ENCODE data around the gene TUBB2B. TPM values are rescaled to one million over a fixed set of nuclear protein-coding genes. Genes with fewer than 3 reads are reported as not detected.

Gene TUBB2B
- total and polyA plus RNA-seq, 8 donors, result 2.2 to 16.5 (median 8.5) TPM

DNA sequence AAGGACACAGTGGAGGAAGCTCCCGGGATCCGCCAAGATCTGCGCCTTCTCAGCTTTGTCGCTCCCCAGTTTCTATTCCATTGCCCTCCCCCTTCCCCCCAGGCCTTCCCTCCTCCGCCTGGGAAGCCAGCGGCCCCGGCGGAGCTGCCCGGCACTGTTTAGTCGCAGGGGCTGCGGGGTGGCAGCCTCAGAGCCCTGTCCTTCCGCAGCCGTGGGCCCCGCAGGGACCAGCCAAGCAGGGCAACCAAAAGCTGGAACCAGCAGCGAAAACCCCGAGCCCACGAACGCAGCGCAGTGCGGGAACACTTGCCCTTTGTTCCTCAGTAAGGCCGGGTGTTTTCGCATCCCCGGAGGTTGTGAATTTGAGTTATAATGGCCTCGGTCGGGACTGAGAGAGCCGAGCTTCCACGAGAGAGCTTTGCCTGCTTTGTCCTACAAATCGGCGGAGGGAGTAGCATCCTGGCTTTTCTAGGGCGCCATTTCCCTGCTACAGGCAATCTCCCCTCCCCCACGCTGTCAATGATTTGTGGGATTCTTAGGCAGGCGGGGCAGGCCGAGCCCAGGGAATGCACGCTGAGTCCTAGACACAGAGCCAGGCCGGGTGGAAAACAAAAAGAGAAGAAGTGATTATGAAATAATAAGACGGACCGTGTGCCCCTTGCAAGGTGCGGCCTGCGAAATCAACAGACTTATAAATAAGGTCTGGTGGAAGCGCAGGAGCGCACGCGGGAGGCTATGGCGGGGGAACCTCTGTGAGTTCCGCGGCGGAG is 4.0 kb upstream of the TUBB2B start:
- H3K36me3 ChIP-seq, result no peaks in the 10 kb centered on the region
- TF ChIP-seq, protein P1, sequence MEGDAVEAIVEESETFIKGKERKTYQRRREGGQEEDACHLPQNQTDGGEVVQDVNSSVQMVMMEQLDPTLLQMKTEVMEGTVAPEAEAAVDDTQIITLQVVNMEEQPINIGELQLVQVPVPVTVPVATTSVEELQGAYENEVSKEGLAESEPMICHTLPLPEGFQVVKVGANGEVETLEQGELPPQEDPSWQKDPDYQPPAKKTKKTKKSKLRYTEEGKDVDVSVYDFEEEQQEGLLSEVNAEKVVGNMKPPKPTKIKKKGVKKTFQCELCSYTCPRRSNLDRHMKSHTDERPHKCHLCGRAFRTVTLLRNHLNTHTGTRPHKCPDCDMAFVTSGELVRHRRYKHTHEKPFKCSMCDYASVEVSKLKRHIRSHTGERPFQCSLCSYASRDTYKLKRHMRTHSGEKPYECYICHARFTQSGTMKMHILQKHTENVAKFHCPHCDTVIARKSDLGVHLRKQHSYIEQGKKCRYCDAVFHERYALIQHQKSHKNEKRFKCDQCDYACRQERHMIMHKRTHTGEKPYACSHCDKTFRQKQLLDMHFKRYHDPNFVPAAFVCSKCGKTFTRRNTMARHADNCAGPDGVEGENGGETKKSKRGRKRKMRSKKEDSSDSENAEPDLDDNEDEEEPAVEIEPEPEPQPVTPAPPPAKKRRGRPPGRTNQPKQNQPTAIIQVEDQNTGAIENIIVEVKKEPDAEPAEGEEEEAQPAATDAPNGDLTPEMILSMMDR (IDR thresholded peaks at IDR 0.05), result no peak
- peak overlapping the region; percentile 45 to 46 for H3K4me3 ChIP-seq
- H3K9me3 ChIP-seq, result no peaks in the 10 kb centered on the region
- intact Hi-C loops (cut with DNase I), result no loop called here
- peaks cover 61 to 98% of the 10 kb centered on the region in 2 donors for H3K27me3 ChIP-seq
- H3K4me1 ChIP-seq, result peaks cover 39 to 50% of the 10 kb centered on the region in 2 donors
- DNase-seq (peak in 2 of 4 donors; percentile 76 to 86), ATAC-seq (peak; percentile 90)
- peak overlapping the region in 1 of 2 donors; percentile 39 for H3K27ac ChIP-seq

DNA sequence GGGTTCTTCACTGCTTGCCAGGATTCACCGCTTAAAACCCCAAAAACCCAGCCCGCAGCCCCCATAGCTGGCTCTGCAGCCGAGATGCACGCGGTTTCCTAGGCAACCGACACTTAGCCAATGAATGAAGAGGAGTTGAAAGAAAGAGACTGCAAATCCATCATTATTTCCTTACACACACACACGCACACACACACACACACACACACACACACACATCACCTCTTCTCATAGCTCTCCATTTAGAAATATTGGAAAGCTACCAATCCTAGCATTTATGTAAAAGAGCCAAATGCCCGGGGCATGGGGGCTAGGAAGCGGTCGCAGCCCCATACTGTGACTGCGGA is 3.4 kb upstream of the TUBB2B start:
- intact Hi-C loops (cut with DNase I), result no loop called here
- peaks cover 67 to 98% of the 10 kb centered on the region in 2 donors for H3K27me3 ChIP-seq
- peak in 1 of 4 donors; percentile 54 for DNase-seq

DNA sequence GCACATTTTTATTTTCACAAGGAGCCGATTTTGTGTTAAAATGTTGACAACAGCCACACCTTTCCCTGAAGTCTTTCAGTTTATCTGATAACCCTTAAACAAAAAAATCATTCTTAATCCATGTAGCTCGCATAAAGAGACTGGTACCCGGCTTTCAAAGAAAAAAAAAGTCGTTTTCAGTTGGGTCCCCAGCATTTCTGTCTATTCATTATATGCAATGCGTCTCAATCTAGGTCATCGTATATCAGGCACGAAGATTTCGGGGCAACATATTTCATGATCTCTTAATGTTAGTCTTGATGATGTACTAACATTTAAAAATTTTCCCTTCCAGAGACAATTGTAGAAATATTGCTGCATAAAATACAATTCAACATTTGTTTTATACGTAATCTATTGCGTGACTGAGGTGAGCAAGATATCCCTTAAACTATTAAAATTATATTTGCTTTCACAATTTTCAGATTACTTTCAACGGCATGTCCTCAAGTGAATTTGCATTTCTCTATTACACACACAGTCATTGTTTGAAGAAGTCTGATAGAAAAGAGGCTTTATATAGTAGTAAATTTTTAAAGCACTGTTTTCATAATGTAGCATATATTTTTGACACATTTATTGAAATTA is 2.9 kb upstream of the TUBB2B start:
- ATAC-seq, result no peak
- H3K4me3 ChIP-seq, result no peak overlapping the region

More for the DNA sequence above, 3.4 kb upstream of the TUBB2B start:
- peak overlapping the region; percentile 45 to 46 for H3K4me3 ChIP-seq
- TF ChIP-seq, protein P1 (IDR thresholded peaks at IDR 0.05), result no peak
- no peaks in the 10 kb centered on the region for H3K9me3 ChIP-seq
- peak; percentile 7 for ATAC-seq
- H3K27ac ChIP-seq, result no peak overlapping the region
- H3K36me3 ChIP-seq, result no peaks in the 10 kb centered on the region
- H3K4me1 ChIP-seq, result peaks cover 39 to 50% of the 10 kb centered on the region in 2 donors

DNA sequence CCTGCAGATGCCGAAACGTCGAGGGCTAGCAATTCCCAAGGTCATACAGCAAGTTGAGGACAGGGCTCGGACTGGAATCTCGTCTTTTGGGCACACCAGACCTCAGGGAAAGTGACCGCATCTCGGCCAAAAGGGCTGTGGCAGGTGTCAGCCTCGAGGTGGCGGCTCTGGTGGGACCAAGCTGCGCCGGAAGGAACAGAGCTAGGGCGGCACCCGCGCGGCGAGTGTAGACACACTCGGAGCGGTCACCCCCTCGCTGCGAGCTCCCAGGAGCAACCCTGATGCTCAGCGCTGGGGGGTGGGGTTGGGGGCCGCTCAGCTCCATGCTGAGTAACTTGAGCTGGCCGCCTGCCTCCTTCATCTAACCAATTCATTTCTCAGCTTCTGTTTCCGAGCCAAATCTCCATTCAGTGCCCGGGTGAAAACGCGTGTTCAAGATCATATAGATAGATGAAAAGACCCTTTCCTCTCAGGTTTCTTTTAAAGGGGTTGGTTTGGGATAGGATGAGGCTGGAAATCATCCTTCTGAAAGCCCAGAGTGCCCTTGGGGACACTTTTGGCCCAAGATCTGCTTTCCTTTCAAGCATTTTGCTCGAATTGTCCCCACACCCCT is 2.2 kb upstream of the TUBB2B start:
- no peaks in the 10 kb centered on the region for H3K9me3 ChIP-seq
- peaks cover 63 to 91% of the 10 kb centered on the region in 2 donors for H3K27me3 ChIP-seq
- no peak for ATAC-seq
- peak in 1 of 4 donors; percentile 79 for DNase-seq
- TF ChIP-seq, protein P1 (IDR thresholded peaks at IDR 0.05), result no peak
- H3K36me3 ChIP-seq, result no peaks in the 10 kb centered on the region
- intact Hi-C loops (cut with DNase I), result no loop called here
- peaks cover 39 to 50% of the 10 kb centered on the region in 2 donors for H3K4me1 ChIP-seq
- H3K27ac ChIP-seq, result no peak overlapping the region
- H3K4me3 ChIP-seq, result no peak overlapping the region

More for the DNA sequence above, 2.9 kb upstream of the TUBB2B start:
- H3K9me3 ChIP-seq, result no peaks in the 10 kb centered on the region
- DNase-seq, result no peak
- TF ChIP-seq, protein P1 (IDR thresholded peaks at IDR 0.05), result no peak
- H3K27ac ChIP-seq, result no peak overlapping the region
- peaks cover 39 to 50% of the 10 kb centered on the region in 2 donors for H3K4me1 ChIP-seq
- intact Hi-C loops (cut with DNase I), result no loop called here
- H3K27me3 ChIP-seq, result peaks cover 63 to 98% of the 10 kb centered on the region in 2 donors
- no peaks in the 10 kb centered on the region for H3K36me3 ChIP-seq
